Measurements from ENCODE around the gene SLC22A17. TPM values are rescaled to one million over a fixed set of nuclear protein-coding genes. Genes with fewer than 3 reads are reported as not detected.
"Not testable (repeated sequence)": the region's sequence is repeated elsewhere in the genome, so short reads cannot be mapped to it uniquely, and the experiment has no call there.

SLC22A17 gene
- 0.99 and 5.7 TPM in 2 replicates for total RNA-seq

GRCh38 chr14:23352506-23353432 lies at the start of gene SLC22A17:
TSS of gene SLC22A17 (minus strand) at chr14:23352887.
- no peak for DNase-seq (ENCODE audit: low read depth, low spot score)

GRCh38 chr14:23401291-23401690 lies 48.6 kb upstream of the SLC22A17 start:
- DNase-seq (ENCODE audit: low read depth, low spot score), result no peak

DNA sequence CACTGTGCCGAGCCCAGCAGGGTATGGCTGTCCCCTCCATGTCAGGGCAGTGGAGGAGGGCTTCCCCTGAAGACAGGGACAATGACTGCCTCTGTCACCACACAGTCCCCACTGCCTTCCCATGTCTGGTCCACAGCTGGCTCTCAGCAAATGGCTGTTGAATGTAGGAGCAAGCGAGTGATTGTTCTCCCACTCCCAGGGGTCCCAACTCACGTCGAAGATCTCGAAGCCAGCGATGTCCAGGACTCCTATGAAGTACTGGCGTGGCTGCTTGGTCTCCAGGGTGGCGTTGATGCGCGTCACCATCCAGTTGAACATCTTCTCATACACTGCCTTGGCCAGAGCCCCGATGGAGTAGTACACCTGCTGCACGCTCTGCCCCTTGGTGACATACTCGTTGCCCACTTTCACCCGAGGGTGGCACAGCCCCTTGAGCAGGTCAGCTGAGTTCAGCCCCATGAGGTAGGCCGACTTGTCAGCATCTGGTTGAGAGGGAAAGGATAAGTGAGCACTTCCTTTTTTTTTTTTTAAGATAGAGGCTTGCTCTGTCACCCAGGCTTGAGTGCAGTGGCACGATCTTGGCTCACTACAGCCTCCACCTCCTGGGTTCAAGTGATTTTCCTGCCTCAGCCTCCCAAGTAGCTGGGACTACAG lies 47.9 kb upstream of the SLC22A17 start:
- DNase-seq (ENCODE audit: low read depth, low spot score), result not testable (repeated sequence)

DNA sequence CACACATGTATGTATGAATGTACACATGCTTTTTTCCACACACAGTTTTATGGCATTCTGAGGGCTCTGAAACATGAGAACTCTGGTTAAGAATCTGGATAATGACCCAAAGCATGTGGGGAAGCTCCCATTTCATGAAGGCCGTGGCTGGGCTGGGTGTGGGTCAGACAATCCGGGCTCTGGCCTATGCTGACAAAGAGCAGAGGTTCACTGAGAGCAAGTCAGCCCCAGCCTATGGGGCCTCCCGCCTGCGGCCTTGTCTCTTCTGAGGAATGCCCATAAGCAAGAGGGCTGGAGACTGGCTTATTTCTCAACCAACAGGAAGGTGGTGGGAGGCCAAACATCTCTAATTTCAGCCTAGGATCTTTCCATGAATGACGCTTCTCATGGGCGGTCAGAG lies 46.9 kb upstream of the SLC22A17 start:
- no peak for DNase-seq (ENCODE audit: low read depth, low spot score)

DNA sequence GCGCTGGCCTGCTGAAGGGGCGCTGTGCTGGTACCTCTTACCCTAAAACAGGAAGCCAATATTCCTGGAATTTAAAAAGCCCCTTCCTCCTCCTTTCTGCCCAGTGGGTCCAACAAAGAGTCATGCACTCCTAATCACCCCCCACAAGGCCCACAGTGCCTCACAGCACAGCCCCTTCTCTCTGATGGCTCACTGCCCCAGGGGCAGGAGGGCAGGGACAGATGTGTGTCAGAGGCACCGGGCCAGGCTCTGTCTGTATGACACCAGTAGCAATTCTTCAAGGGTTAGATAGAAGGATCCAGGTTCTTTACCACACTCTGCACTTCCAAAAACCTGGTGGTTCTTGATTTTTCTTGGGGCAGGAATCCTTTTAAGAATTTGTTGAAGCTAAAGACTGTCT lies 46.4 kb upstream of the SLC22A17 start:
- no peak for DNase-seq (ENCODE audit: low read depth, low spot score)

DNA sequence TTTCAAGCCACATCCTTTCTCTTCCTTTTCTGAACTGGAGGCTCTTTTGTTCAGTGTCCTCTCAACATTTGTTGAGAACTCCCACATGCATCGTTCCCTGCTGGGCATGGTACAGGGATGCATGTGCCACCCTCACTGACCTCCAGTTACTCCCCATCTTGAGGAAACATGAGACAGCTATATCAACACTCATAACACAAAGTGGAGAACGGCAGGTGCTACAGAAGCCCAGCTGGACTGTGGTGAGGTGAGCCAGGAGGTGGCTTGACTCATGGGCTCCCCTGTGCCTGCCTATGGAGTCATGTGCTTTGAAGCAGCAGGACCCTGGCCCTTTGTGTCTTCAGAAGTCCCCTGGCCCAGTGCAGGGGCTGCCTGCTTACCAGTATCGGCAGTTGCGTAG lies 45.7 kb upstream of the SLC22A17 start:
- DNase-seq (ENCODE audit: low read depth, low spot score), result no peak

- DNase-seq (ENCODE audit: low read depth, low spot score), result no peak
These were observed 44.2 kb upstream of the SLC22A17 start for GRCh38 chr14:23396781-23397407.

GRCh38 chr14:23396126-23396525 lies 43.4 kb upstream of the SLC22A17 start:
- DNase-seq (ENCODE audit: low read depth, low spot score), result no peak

- DNase-seq (ENCODE audit: low read depth, low spot score), result no peak
These were observed 39.9 kb upstream of the SLC22A17 start for GRCh38 chr14:23392613-23393012.

DNA sequence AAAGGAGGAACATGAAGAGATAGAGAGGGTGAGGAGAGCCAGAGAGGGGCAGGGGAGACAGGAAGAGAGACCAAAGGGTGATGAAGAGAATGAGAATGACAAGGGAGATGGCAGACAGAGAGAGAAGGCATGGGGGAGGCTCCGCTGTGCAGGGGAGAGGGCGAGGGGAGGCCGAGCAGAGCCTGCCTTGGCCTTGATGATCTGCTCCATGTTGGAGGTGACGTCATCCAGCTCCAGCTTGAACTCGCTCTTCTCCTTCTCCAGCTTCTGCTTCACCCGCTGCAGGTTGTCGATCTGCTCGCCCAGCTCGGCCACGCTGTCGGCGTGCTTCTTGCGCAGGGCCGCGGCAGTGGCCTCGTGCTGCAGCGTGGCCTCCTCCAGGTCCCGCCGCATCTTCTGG lies 37.2 kb upstream of the SLC22A17 start:
- DNase-seq (ENCODE audit: low read depth, low spot score), result not testable (repeated sequence)

GRCh38 chr14:23389396-23389795 lies 36.7 kb upstream of the SLC22A17 start:
- DNase-seq (ENCODE audit: low read depth, low spot score), result no peak

GRCh38 chr14:23388996-23389395 lies 36.3 kb upstream of the SLC22A17 start:
- no peak for DNase-seq (ENCODE audit: low read depth, low spot score)

DNA sequence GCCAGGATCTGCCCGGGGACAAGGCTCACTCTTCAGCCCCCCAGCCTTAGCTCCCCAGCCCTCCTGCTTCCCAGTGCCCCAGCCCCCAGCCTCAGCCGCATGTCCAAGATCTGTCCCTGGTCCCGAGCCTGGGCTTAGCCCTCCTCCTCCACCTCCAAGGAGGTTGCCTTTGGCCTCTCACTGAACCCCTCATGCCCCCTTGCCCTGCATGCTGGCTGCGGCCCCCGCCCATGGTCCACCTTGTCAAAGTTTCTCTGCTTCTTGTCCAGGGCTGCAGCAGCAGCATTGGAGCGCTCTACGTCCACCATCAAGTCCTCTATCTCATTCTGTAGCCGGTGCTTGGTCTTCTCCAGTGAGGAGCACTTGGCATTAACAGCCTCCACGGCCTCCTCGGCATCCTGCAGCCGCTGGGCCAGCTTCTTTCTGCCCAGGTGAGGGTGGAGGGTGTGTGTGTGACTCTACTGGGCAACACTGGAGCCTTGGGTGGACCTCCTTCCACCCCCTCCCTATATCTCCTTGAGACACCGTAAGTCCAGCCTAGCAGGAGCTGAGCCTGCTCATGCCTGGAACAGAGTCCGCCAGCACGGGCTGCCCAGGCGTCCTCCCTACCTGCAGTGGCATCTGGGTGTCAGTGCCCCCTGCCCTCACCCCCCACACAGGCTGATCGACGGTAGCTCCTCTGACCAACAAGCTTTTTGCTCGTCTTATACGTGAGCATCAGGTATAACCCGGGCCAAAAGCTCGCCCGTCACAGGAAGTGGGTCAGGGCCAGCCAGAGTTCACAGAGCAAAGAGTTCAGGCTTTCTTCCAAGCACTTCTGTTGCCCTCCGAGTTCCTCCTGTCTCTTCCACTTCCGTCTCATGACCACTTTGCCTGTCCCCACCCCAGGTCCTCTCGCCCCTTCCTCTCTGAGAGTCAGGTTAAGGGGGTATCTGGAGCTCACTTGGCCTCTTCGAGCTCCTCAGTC lies 35.5 kb upstream of the SLC22A17 start:
- no peak for DNase-seq (ENCODE audit: low read depth, low spot score)

DNA sequence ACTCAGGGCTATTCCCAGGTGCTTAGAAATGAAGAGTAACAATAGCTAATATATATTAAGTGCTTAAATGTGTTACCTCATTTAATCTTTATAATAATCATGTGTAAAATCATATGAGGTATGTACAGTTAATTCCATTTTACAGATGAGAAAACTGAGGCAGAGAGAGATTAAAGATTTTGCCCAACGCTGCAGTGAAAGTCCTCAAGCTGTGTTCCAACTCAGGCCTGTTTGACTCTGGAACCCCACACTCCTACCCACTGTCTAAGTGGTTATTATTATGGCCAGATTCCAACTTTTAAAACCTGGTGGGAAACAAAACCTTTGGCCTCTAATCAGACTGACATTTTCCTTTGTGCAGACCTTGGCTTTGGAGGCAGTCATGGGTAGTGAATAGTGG lies 34.3 kb upstream of the SLC22A17 start:
- no peak for DNase-seq (ENCODE audit: low read depth, low spot score)

DNA sequence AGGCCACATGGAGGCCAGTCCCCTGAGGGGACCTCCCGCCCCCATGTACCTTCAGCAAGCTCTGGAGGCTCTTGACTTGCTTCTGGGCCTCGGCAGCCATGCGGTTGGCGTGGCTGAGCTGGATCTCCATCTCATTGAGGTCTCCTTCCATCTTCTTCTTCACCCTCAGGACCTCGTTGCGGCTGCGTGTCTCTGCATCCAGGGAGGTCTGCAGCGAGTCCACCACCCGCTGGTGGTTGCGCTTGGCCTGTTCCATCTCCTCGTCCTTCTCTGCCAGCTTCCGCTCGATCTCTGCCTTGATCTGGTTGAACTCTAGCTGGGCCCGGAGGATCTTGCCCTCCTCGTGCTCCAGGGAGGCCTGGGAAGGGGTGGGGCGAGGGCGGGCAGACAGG lies 33.6 kb upstream of the SLC22A17 start:
- not testable (repeated sequence) for DNase-seq (ENCODE audit: low read depth, low spot score)

DNA sequence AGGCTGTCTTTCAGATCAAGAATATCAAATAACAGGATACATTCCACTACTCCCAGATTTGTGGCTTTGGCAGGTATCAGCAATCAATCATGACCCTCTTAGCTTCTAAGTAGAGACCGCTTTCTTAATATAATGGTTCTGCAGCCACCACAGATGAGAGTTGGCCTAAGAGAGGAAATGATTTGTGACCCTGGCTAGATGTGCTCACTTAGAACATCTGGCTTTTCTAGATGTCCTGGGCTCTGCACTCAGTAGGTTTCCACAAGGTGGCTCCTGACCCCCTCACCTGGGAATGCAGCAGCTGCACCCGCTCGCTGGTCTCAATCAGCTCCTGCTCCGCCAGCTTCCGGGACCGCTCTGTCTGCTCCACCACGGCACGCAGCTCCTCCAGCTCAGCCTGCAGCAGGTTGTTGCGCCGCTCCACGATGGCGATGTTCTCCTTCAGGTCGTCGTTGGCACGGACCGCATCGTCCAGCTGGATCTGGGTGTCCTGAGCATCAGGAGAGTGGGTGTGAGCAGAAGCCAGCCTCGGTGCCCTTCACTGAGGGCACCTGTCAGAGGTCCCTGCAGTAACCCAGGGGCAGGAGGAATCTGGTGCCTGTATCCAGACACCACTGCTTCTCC lies 33.1 kb upstream of the SLC22A17 start:
- DNase-seq (ENCODE audit: low read depth, low spot score), result no peak

- no peak for DNase-seq (ENCODE audit: low read depth, low spot score)
These were observed 32.6 kb upstream of the SLC22A17 start for GRCh38 chr14:23385244-23385641.

DNA sequence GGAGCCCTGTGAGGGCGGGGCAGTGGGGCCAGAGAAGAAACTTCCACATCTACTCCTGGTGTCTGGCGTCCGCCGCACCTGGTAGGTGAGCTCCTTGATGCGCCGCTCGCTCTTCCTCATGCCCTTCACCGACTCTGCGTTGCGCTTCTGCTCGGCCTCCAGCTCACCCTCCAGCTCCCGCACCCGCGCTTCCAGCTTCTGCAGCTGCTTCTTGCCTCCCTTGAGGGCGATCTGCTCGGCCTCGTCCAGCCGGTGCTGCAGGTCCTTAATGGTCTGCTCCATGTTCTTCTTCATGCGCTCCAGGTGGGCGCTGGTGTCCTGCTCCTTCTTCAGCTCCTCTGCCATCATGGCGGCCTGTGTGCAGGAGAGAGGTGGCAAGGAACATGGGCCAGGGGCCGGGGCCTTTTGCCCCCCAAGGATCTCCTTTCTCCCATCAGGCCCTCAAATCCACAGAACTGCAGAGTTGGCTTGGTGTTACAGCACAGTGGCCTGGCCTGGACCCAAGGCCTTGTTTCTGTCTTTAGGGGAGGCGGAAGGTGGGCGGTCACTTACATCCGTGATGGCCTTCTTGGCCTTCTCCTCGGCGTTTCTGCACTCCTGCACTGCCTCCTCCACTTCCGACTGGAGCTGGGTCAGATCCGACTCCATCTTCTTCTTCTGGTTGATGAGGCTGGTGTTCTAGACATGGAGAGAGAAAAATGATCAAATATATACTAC lies 31.8 kb upstream of the SLC22A17 start:
- no peak for DNase-seq (ENCODE audit: low read depth, low spot score)

GRCh38 chr14:23382731-23383440 lies 30.2 kb upstream of the SLC22A17 start:
- no peak for DNase-seq (ENCODE audit: low read depth, low spot score)
